DND-41 (cell line): ENCODE results near the gene ZDHHC14.

ENCODE experiments used
- ATAC-seq: fragments of 200-7000 bp; cut with Tn5 transposase; 3 replicates; pipeline ENCODE4 v1.9.1; 2021; ENCODE audit warnings: low read depth; ENCODE audit not compliant: insufficient read depth
- DNase-seq: peaks from one replicate; pipeline ENCODE4 v3.0.0-alpha.2; 2020
- H2AFZ ChIP-seq: 2 replicates; pipeline ENCODE4 v1.6.0; 2012; ENCODE audit warnings: low read depth, low read length
- H3K27ac ChIP-seq: 2 replicates; pipeline ENCODE4 v1.5.1; 2012; ENCODE audit warnings: low read length, inconsistent platforms
- H3K27me3 ChIP-seq: fragments of 200-600 bp; sonication (generic); 2 replicates; pipeline ENCODE4 v1.6.0; 2012; ENCODE audit warnings: low read length, mild to moderate bottlenecking, inconsistent platforms; ENCODE audit not compliant: insufficient read depth, poor library complexity
- H3K36me3 ChIP-seq: 2 replicates; pipeline ENCODE4 v1.5.1; 2012; ENCODE audit warnings: low read length, inconsistent platforms; ENCODE audit not compliant: insufficient read depth
- H3K4me1 ChIP-seq: 2 replicates; pipeline ENCODE4 v1.5.1; 2012; ENCODE audit warnings: mild to moderate bottlenecking, low read length; ENCODE audit not compliant: insufficient read depth
- H3K4me2 ChIP-seq: 2 replicates; pipeline ENCODE4 v1.6.0; 2012; ENCODE audit warnings: mild to moderate bottlenecking, moderate library complexity, low read length, inconsistent platforms; ENCODE audit not compliant: insufficient read depth
- H3K4me3 ChIP-seq, 2 experiments: fragments of 200-600 bp in 1 of 2; shearing (Covaris generic) in 1 of 2; 2 replicates each; pipeline ENCODE4 v1.5.1; 2012 to 2016; ENCODE audit warnings: inconsistent platforms in 2 of 2, low read length in 2 of 2, mild to moderate bottlenecking in 2 of 2, low read depth in 1 of 2, moderate library complexity in 1 of 2
- H3K79me2 ChIP-seq: 2 replicates; pipeline ENCODE4 v1.6.0; 2012; ENCODE audit warnings: low read length, inconsistent platforms; ENCODE audit not compliant: insufficient read depth
- H3K9ac ChIP-seq: 2 replicates; pipeline ENCODE4 v1.6.0; 2012; ENCODE audit warnings: low read depth, mild to moderate bottlenecking, inconsistent platforms, low read length, moderate library complexity
- H3K9me3 ChIP-seq: 2 replicates; pipeline ENCODE4 v1.5.1; 2012; ENCODE audit warnings: low read length, moderate library complexity, mild to moderate bottlenecking, inconsistent platforms; ENCODE audit not compliant: insufficient read depth, severe bottlenecking
- H4K20me1 ChIP-seq: 2 replicates; pipeline ENCODE4 v1.6.0; 2012; ENCODE audit warnings: low read length; ENCODE audit not compliant: insufficient read depth
- CTCF ChIP-seq: IDR thresholded peaks from 2 replicates; pipeline ENCODE4 v1.5.1; 2012; ENCODE audit warnings: borderline replicate concordance, low read length, moderate library complexity, mild to moderate bottlenecking; ENCODE audit not compliant: poor library complexity, severe bottlenecking; ENCODE audit errors: extremely low read depth
- EZH2 ChIP-seq: IDR thresholded peaks from 3 replicates; pipeline ENCODE4 v1.6.1; 2012; ENCODE audit warnings: borderline replicate concordance, low read depth, mild to moderate bottlenecking, moderate library complexity, low read length, inconsistent platforms; ENCODE audit not compliant: severe bottlenecking

Gene ZDHHC14

GRCh38 chr6:157627195-157627966, 246.4 kb downstream of the ZDHHC14 start:
- Histone ChIP-seq H3K4me1 (no peaks in the 10 kb centered on the region), H3K9ac (no peak overlapping the region), H3K36me3 (no peaks in the 10 kb centered on the region), H4K20me1 (no peaks in the 10 kb centered on the region; the same call in 1 of the 2 replicates), H3K27ac (no peak overlapping the region), H3K9me3 (no peaks in the 10 kb centered on the region), H3K4me3 (no peak overlapping the region), H3K27me3 (peaks cover 7% of the 10 kb centered on the region), H3K79me2 (no peaks in the 10 kb centered on the region), H2AFZ (no peak overlapping the region), H3K4me2 (no peak overlapping the region)
- no peak for DNase-seq
- TF ChIP-seq EZH2 (no peak), CTCF (no peak)
- no peak for ATAC-seq

- TF ChIP-seq CTCF (no peak), EZH2 (no peak)
- no peak for ATAC-seq
- H3K4me3 ChIP-seq: no peak overlapping the region
- H3K79me2 ChIP-seq: no peaks in the 10 kb centered on the region
- no peak for DNase-seq
- peaks cover 7% of the 10 kb centered on the region for H3K27me3 ChIP-seq
- H4K20me1 ChIP-seq: no peaks in the 10 kb centered on the region; the same call in 1 of the 2 replicates
- H3K4me2 ChIP-seq: no peak overlapping the region
- no peaks in the 10 kb centered on the region for H3K4me1 ChIP-seq
- no peak overlapping the region for H2AFZ ChIP-seq
- H3K9me3 ChIP-seq: no peaks in the 10 kb centered on the region
- H3K36me3 ChIP-seq: no peaks in the 10 kb centered on the region
- H3K9ac ChIP-seq: no peak overlapping the region
- H3K27ac ChIP-seq: no peak overlapping the region
Measured at GRCh38 chr6:157628463-157628862, 247.5 kb downstream of the ZDHHC14 start.

- Histone ChIP-seq H3K79me2 (no peaks in the 10 kb centered on the region), H3K27me3 (peaks cover 7% of the 10 kb centered on the region), H2AFZ (no peak overlapping the region), H3K4me1 (no peaks in the 10 kb centered on the region), H4K20me1 (no peaks in the 10 kb centered on the region; the same call in 1 of the 2 replicates), H3K4me2 (no peak overlapping the region), H3K36me3 (no peaks in the 10 kb centered on the region), H3K4me3 (no peak overlapping the region), H3K9ac (no peak overlapping the region), H3K27ac (no peak overlapping the region), H3K9me3 (no peaks in the 10 kb centered on the region)
- no peak for ATAC-seq
- TF ChIP-seq CTCF (no peak), EZH2 (no peak)
- no peak for DNase-seq
Measured at GRCh38 chr6:157629220-157629619, 248.2 kb downstream of the ZDHHC14 start.
